NCI-H1930 (cell line): ENCODE data around the gene RALGDS.
"Not testable (repeated sequence)": the region's sequence is repeated elsewhere in the genome, so short reads cannot be mapped to it uniquely, and the experiment has no call there.

Experiments used
- DNase-seq, 2 experiments: peaks; one replicate each; lab custom pipeline; 2025; lab: John Stamatoyannopoulos, UW

Gene RALGDS

DNA sequence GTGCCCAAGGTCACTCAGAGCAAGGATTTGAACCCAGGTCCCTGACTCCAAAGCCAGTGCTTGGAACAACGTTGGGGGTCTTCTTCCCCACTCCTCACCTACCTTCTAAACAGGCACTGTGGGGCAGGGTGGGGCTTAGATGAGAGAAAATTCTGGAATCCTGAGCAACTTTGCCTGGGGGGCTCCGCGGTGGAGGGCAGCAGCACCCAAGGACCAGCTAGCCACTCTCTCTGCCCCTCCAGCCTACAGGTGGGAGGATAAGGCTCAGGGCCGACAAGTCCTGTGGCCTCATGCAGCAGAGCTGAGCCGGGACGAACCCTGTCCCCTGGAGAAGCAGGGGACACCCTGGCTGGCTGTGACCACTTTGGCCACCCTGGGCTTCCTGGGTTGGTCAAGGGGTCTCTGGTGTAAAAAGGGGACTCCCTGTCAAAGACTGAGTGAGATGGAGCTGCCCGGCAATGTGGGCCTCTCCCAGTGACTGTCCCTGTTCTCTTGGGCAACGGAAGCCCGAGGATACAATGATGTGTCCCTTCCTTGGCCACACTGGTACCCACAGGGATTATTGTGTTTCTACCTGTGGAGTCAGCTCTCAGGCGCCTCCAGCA is 32.8 kb downstream of the RALGDS start:
- no peak for DNase-seq

GRCh38 chr9:133087429-133088145 is 33.5 kb downstream of the RALGDS start:
- no peak for DNase-seq

- DNase-seq = no peak
Observed at GRCh38 chr9:133086894-133087293, 34.1 kb downstream of the RALGDS start.

- DNase-seq = not testable (repeated sequence)
Observed at GRCh38 chr9:133086212-133086860, 34.7 kb downstream of the RALGDS start.

DNA sequence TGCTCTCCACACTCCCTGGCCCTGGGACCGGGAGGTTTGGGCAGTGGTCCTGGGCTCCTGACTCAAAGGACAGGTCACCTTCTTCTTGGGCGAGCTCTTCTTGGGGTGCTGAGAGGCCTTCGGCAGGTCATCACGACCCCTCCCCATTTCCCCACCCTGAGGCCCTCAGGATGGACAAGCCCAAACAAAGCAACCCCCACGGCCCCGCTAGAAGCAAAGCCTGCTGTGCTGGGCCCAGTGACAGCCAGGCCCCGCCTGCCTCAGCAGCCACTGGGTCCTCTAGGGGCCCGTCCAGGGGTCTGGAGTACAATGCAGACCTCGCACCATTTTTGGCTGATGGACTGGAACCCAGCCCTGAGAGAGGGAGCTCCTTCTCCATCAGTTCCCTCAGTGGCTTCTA is 37.4 kb downstream of the RALGDS start:
- DNase-seq = not testable (repeated sequence)

DNA sequence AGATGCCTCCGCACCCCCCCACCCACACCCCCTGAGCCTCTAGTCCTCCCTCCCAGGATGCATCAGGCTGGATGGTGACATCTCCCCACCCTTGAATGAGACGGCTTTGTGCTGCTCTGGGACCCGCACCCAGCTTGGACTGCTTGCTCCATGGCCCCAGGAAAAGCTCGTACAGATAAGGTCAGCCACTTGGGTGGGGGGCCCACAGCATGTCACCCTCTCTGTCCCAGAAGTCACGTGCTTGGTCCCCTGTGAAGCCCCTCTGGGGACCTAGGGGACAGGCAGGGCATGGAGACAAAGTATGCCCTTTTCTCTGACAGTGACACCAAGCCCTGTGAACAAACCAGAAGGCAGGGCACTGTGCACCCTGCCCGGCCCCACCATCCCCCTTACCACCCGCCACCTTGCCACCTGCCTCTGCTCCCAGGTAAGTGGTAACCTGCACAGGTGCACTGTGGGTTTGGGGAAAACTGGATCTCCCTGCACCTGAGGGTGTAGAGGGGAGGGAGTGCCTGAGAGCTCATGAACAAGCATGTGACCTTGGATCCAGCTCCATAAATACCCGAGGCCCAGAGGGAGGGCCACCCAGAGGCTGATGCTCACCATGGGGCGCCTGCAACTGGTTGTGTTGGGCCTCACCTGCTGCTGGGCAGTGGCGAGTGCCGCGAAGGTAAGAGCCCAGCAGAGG is 38.9 kb downstream of the RALGDS start:
- DNase-seq = not testable (repeated sequence)

DNA sequence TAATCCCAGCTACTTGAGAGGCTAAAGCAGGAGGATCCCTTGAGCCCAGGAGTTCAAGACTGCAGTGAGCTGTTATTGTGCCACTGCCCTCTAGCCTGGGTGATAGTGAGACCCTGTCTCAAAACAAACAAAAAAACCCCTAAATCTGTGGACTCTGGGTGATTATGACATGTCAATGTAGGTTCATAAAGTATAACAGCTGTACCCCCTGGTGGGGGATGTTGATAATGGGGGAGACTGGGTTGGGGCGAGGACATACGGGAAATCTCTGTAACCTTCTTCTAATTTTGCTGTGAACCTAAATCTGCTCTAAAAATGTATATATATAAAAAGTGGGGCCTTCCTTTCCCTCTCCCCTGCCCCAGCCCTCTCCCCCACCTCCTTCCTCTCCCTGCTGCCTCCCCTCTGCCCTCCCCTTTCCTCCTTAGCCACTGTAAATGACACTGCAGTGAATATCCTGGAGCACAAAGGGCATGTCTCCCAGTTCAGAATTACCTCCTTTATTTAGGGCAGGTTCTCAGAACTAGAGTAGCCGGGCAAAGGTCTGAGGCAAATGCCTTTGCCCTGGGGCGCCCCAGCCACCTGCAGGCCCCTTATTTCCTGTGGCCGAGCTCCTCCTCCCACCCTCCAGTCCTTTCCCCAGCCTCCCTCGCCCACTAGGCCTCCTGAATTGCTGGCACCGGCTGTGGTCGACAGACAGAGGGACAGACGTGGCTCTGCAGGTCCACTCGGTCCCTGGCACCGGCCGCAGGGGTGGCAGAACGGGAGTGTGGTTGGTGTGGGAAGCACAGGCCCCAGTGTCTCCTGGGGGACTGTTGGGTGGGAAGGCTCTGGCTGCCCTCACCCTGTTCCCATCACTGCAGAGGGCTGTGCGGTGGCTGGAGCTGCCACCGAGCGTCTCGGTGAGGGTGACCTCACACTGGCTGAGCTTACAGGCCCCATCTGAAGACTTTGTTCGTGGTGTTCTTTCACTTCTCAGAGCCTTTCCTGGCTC is 40.0 kb downstream of the RALGDS start:
- DNase-seq = not testable (repeated sequence)

GRCh38 chr9:133080161-133080560 is 40.9 kb downstream of the RALGDS start:
- DNase-seq = no peak

DNA sequence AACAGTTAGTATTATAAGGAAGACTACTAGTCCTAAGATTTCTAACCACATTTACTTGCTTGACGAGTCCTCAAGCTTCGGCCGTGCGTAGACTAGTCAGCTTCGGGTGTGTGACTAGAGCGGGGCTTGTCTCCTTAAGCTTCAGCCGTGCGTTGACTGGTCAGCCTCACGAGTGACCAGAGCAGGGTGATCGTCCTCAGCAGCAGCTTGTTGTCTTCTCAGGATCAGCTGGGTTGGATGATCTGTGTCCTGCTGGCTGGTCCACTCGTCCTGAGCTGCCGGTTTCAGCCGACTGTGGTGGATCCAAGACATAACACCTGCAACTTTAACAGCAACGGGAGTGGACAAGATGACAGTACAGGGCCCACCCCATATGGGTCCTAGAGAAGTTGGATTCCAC is 42.6 kb downstream of the RALGDS start:
- no peak for DNase-seq

- no peak for DNase-seq
Observed at GRCh38 chr9:133076691-133077090, 44.3 kb downstream of the RALGDS start.

DNA sequence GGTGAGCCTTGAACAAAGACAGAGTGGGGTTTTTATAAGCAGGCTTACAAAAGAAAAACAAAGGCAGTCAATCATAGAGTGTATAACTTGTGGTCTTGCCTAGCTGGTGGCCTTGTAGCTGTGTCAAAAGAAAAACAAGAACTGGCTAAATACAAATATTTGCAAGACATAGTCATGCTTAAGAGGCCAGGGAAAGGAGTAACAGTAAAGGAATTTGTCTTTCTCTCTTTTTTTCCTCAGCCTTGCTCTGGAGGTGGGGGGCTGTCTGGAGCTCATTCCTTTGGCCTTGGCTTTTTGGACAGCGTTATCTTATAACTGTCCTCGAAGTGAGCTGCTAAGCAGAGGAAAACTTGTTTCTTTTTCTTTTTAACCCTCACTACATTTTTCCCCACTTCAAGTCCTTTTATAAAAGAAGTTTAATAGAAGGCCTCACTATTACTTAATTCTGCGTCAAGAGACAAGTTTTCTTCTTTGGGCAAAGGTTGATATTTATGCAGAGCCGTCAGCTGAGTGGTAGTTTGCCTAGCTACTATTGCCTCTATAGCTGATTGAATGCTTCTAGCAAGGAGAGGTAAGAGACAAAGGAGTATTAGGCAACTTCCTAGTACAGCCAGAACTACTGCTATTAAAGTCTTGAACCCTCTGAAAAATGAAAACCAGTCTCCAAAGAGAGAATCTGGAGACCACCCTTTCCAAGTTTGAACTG is 45.0 kb downstream of the RALGDS start:
- no peak for DNase-seq

GRCh38 chr9:133074111-133074651 is 46.9 kb downstream of the RALGDS start:
- no peak for DNase-seq

DNA sequence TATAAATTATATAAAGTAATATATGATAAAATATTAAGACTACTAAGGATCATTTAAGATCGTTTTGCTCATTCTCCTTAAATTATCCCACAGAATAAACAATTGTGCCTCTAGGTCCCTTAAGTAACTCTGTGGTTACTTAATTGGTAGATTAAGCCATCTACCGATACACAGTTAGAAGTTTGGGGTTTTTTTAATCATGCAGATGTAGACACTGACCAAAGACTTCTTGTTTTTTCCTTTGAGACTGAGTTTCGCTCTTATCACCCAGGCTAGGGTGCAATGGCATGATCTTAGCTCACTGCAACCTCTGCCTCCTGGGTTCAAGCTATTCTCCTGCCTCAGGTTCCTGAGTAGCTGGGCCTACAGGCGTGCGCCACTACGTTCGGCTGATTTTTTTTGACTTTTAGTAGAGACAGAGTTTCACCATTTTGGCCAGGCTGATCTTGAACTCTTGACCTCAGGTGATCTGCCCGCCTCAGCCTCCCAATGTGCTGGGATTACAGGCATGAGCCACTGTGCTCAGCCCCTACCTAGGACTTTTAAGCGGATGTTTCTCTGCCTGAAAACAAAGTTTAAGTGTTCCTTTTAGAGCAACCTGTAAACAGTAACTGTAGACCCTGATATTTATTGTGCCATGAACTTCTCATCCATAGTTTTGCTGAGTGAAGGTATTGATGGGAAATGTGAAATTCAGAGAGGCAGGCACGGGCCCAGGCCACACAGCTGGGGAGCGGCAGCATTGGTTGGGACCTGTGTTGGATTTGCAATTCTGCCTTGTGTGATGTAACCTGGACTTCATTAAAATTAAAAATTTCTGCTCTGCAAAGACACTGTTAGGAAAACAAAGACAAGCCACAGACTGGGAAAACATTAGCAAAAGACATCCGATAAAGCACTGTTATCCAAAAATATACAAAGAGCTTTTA is 47.7 kb downstream of the RALGDS start:
- DNase-seq = no peak

DNA sequence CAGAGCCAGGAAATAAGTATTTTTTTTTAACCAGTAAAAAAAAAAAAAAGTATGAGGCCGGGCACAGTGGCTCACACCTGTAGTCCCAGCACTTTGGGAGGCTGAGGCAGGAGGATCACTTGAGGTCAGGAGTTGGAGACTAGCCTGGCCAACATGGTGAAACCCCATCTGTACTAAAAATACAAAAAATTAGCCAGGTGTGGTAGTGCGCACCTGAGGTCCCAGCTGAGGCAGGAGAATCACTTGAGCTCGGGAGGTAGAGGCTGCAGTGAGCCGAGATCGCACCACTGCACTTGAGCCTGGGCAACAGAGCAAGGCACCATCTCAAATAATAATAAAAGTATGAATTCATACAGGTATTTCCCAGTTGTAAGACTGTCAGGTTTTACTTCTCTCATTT is 48.8 kb downstream of the RALGDS start:
- DNase-seq = not testable (repeated sequence)

- DNase-seq = no peak
Observed at GRCh38 chr9:133071484-133072150, 49.4 kb downstream of the RALGDS start.

GRCh38 chr9:133070985-133071384 is 50.1 kb downstream of the RALGDS start:
- not testable (repeated sequence) for DNase-seq

- DNase-seq = not testable (repeated sequence)
Observed at GRCh38 chr9:133070500-133070961, 50.5 kb downstream of the RALGDS start.

GRCh38 chr9:133068431-133068830 is 52.6 kb downstream of the RALGDS start:
- not testable (repeated sequence) for DNase-seq

DNA sequence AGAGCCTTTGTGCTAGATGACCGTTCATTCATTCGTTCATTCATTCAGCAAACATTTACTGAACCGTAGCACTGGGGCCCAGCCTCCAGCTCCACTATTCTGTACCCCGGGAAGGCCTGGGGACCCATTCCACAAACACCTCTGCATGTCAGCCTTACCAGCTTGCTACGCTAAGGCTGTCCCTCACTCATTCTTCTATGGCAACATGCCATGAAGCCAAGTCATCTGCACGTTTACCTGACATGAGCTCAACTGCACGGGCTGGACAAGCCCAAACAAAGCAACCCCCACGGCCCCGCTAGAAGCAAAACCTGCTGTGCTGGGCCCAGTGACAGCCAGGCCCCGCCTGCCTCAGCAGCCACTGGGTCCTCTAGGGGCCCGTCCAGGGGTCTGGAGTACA is 53.2 kb downstream of the RALGDS start:
- DNase-seq = no peak
